PC-9 (cell line): ENCODE measurements around the gene SETD6. TPM values are rescaled to one million over a fixed set of nuclear protein-coding genes. Genes with fewer than 3 reads are reported as not detected.

Experiments
- BruUV-seq: library from RNA; stranded (reverse); fragments of 400-500 nt; replicated peaks from 2 replicates; lab custom pipeline; 2021; lab: Mats Ljungman, UMichigan
- CTCF ChIA-PET: fragments of 300-600 bp; sonication (Branson Sonifier 250); formaldehyde crosslinking; loops from one replicate; lab custom pipeline; 2022; ENCODE audit warnings: antibody characterized with exemption; lab: Charles Lee
- POLR2A ChIA-PET: fragments of 300-600 bp; sonication (Branson Sonifier 250); formaldehyde crosslinking; loops from one replicate; lab custom pipeline; 2022; ENCODE audit warnings: antibody characterized with exemption; ENCODE audit not compliant: unreplicated experiment; lab: Charles Lee
- DNase-seq, 2 experiments: peaks; one replicate each; pipeline versions ENCODE4 v3.0.0 to v3.0.0-alpha.2; 2015 to 2022; ENCODE audit warnings: mixed read lengths in 1 of 2
- H2AFZ ChIP-seq: fragments of 200-600 bp; sonication (generic); 2 replicates; pipeline ENCODE4 v1.8.1; 2017; ENCODE audit warnings: antibody characterized with exemption
- H3F3A ChIP-seq: fragments of 200-600 bp; sonication (generic); 2 replicates; pipeline ENCODE4 v1.8.1; 2017; ENCODE audit warnings: antibody characterized with exemption, mild to moderate bottlenecking, low read depth; ENCODE audit not compliant: insufficient read depth
- H3K27ac ChIP-seq: fragments of 200-600 bp; sonication (generic); 2 replicates; pipeline ENCODE4 v1.6.1; 2016; ENCODE audit warnings: mixed run types
- H3K27me3 ChIP-seq: fragments of 200-600 bp; sonication (generic); 2 replicates; pipeline ENCODE4 v1.6.1; 2016; ENCODE audit warnings: low read depth, mixed run types; ENCODE audit not compliant: insufficient read depth
- H3K36me3 ChIP-seq: fragments of 200-600 bp; sonication (generic); 2 replicates; pipeline ENCODE4 v1.6.1; 2016; ENCODE audit warnings: low read depth, mixed run types
- H3K4me1 ChIP-seq: fragments of 200-600 bp; sonication (generic); replicated peaks from 2 replicates; pipeline ENCODE4 v1.6.1; 2016; ENCODE audit warnings: mixed run types; ENCODE audit not compliant: insufficient read depth
- H3K4me2 ChIP-seq: fragments of 200-600 bp; sonication (generic); 2 replicates; pipeline ENCODE4 v1.6.1; 2017; ENCODE audit warnings: mixed run types
- H3K4me3 ChIP-seq: fragments of 200-600 bp; sonication (generic); 2 replicates; pipeline ENCODE4 v1.6.1; 2016; ENCODE audit warnings: mixed run types
- H3K79me2 ChIP-seq: fragments of 200-600 bp; sonication (generic); 2 replicates; pipeline ENCODE4 v1.6.1; 2017; ENCODE audit warnings: low read depth, mixed run types
- H3K9me2 ChIP-seq: fragments of 200-600 bp; sonication (generic); 2 replicates; pipeline ENCODE4 v1.8.1; 2017; ENCODE audit warnings: mild to moderate bottlenecking; ENCODE audit not compliant: insufficient read depth
- H3K9me3 ChIP-seq: fragments of 200-600 bp; sonication (generic); 2 replicates; pipeline ENCODE4 v1.8.1; 2016; ENCODE audit warnings: low read depth; ENCODE audit not compliant: insufficient read depth
- H4K20me1 ChIP-seq: fragments of 200-600 bp; sonication (generic); 2 replicates; pipeline ENCODE4 v1.8.1; 2017; ENCODE audit not compliant: insufficient read depth
- CTCF ChIP-seq: fragments of 200-600 bp; sonication (generic); conservative IDR thresholded peaks from 2 replicates; pipeline ENCODE4 v1.6.1; 2017; ENCODE audit warnings: mixed run types, antibody characterized with exemption, mild to moderate bottlenecking, moderate library complexity
- EZH2 ChIP-seq: fragments of 200-600 bp; sonication (generic); IDR thresholded peaks from 2 replicates; pipeline ENCODE4 v1.8.0; 2017; ENCODE audit warnings: antibody characterized with exemption, low read depth
- intact Hi-C: fragments of 100-400 bp; cut with micrococcal nuclease; formaldehyde crosslinking; loops from one replicate; pipeline ENCODE4 v1.10.0; 2022; ENCODE audit not compliant: unreplicated experiment
- total RNA-seq: library from RNA; stranded (reverse); gene quantifications from 2 replicates; pipeline ENCODE4 v1.2.3, GENCODE V29; 2021

Gene SETD6
- total RNA-seq, 1 experiment from 2014 or later = 21.4 TPM

- intact Hi-C loops = no loop called here
- H2AFZ ChIP-seq = no peak overlapping the region
- no peaks in the 10 kb centered on the region for H3K27me3 ChIP-seq
- no peak overlapping the region for H3K4me3 ChIP-seq
- POLR2A ChIA-PET = no interaction called here
- H4K20me1 ChIP-seq = no peaks in the 10 kb centered on the region
- H3K36me3 ChIP-seq = no peaks in the 10 kb centered on the region
- DNase-seq = no peak
- CTCF ChIA-PET = interaction anchor here (0.7 kb wide), 1 partner anchor 165 kb away, joined by 5 read pairs; no protein-coding TSS in a partner anchor
- peaks cover 15% of the 10 kb centered on the region; the same call in 1 of the 2 replicates for H3F3A ChIP-seq
- BruUV-seq = no TSS peak
- H3K4me2 ChIP-seq = no peak overlapping the region
- no peak for TF ChIP-seq CTCF
- TF ChIP-seq EZH2 = no peak
- H3K79me2 ChIP-seq = no peaks in the 10 kb centered on the region
- no peak overlapping the region for H3K27ac ChIP-seq
- no peaks in the 10 kb centered on the region for H3K9me2 ChIP-seq
- H3K4me1 ChIP-seq = 0 out of 2 replicates have a peak, but pooled peaks cover 7% of the 10 kb centered on the region
- no peaks in the 10 kb centered on the region for H3K9me3 ChIP-seq
Observed at GRCh38 chr16:58495521-58496331, 19.6 kb upstream of the SETD6 start.

DNA sequence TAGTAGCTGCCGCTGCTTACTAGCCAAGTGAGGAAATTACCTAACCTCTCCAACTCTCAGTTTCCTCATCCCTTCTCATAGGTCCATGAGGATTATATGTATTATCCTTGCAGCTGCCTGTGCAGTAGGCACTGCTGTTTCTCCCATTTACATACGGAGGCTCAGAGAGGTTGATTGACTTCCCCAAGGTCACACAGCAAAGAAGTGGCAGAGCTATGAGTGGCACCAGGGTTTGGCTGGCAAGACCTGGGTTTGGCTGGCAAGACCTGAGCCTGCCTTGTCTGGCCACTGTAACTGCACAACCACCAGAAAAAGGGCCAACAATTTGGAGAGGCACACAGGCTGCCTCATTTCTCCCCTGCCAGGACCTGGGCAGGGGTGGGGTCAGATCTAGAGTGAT is 17.8 kb upstream of the SETD6 start:
- no peak for DNase-seq
- Histone ChIP-seq H3K79me2 (no peaks in the 10 kb centered on the region), H4K20me1 (no peaks in the 10 kb centered on the region), H3K4me3 (no peak overlapping the region), H3K27ac (no peak overlapping the region), H3K27me3 (no peaks in the 10 kb centered on the region), H2AFZ (no peak overlapping the region), H3K9me2 (no peaks in the 10 kb centered on the region), H3K9me3 (no peaks in the 10 kb centered on the region), H3K4me2 (no peak overlapping the region), H3K36me3 (no peaks in the 10 kb centered on the region), H3K4me1 (0 out of 2 replicates have a peak, but pooled peaks cover 7% of the 10 kb centered on the region), H3F3A (peaks cover 15% of the 10 kb centered on the region; the same call in 1 of the 2 replicates)
- ChIA-PET CTCF (no interaction called here), POLR2A (no interaction called here)
- no peak for TF ChIP-seq CTCF
- no peak for TF ChIP-seq EZH2
- BruUV-seq = no TSS peak
- intact Hi-C loops = no loop called here

GRCh38 chr16:58497935-58498334 is 17.4 kb upstream of the SETD6 start:
- intact Hi-C loops = no loop called here
- H3K36me3 ChIP-seq = no peaks in the 10 kb centered on the region
- POLR2A ChIA-PET = no interaction called here

More at GRCh38 chr16:58497935-58498334, 17.4 kb upstream of the SETD6 start:
- Histone ChIP-seq H3K4me3 (no peak overlapping the region), H3K4me1 (0 out of 2 replicates have a peak, but pooled peaks cover 7% of the 10 kb centered on the region), H3K27ac (no peak overlapping the region), H3K9me2 (no peaks in the 10 kb centered on the region), H3F3A (peaks cover 15% of the 10 kb centered on the region; the same call in 1 of the 2 replicates), H3K79me2 (no peaks in the 10 kb centered on the region), H3K27me3 (no peaks in the 10 kb centered on the region), H4K20me1 (no peaks in the 10 kb centered on the region), H3K9me3 (no peaks in the 10 kb centered on the region), H2AFZ (no peak overlapping the region), H3K4me2 (no peak overlapping the region)
- BruUV-seq = no TSS peak
- CTCF ChIA-PET = no interaction called here
- TF ChIP-seq EZH2 = no peak
- no peak for DNase-seq
